ENCODE measurements around the gene ATP10A.

- TF ChIP-seq CTCF (IDR thresholded peaks at IDR 0.05) = no peak
- no peak for TF ChIP-seq POLR2A (IDR thresholded peaks at IDR 0.05)
These were observed 122.5 kb downstream of the ATP10A start for GRCh38 chr15:25740383-25741255.
